NCI-H1048 (cell line): ENCODE measurements around the gene ACAD10.
"Not testable (repeated sequence)": the region's sequence is repeated elsewhere in the genome, so short reads cannot be mapped to it uniquely, and the experiment has no call there.

ENCODE experiments used
- DNase-seq: peaks from one replicate; lab custom pipeline; 2025; lab: John Stamatoyannopoulos, UW

Gene ACAD10

GRCh38 chr12:111685811-111686573, at the start of gene ACAD10, which contains the start of gene BRAP:
TSS of gene ACAD10 (plus strand) at chr12:111686053. CDS start at chr12:111692710, 6,657 bp downstream.
TSS of gene BRAP (minus strand) at chr12:111685956. CDS start at chr12:111685792, 164 bp downstream.
- DNase-seq, result peak; percentile 82

GRCh38 chr12:111636209-111636945, 49.5 kb upstream of the ACAD10 start:
- DNase-seq, result no peak

DNA sequence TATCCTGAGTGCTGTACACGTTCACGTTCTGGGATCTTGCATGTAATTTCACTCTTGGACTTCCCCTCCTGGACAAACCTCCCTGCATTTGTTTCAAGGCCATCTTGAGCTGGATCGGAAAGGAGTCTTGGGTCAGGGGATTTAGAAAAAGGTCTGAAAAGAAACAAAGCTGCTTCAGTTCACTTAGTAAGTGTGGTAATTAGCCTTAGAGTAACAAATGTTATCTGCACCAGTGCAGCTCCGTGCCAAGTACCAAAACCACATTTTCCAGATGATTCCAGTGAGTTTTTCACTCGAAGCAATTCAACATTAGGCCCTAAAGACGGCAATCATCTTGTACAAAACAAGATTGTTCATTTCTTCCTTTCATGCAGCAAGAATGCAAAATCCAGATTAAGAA, 47.3 kb upstream of the ACAD10 start:
- no peak for DNase-seq

GRCh38 chr12:111640506-111640905, 45.3 kb upstream of the ACAD10 start:
- DNase-seq, result no peak

DNA sequence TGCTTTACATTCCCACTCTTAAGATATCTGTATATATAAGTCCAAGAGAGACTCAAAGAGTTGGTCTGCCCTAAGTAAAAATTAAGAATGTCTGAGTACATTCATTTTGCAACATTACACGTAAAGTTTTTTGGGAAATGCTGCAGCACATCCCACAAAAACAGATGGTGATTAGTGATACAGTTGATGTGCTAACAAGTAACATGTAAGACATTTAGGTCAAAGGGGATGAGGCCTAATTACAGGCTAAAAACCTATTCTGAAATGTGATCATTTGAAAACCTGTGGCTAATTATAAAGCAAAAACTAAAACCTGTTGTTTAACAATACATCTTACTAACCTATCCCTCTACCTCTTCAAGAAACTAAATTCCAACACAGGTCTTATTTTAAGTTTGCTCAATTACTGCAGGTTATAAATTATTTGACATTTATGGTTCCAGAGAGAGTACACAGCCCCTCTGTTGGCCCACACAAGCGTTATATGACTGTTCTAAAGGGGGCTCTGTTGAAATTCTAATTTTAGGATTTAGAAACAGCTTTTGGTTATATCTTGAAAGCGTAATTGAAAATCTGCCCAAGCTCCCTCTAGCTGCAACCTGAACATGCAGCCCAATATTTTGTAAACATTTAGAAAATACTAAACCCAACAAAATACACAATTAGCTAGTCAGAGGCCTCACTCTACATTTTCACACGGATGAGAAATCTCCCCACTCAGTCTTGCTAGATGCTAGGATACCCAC, 43.0 kb upstream of the ACAD10 start:
- DNase-seq, result no peak

- no peak for DNase-seq
Measured at GRCh38 chr12:111643427-111643826, 42.4 kb upstream of the ACAD10 start.

- DNase-seq, result no peak
Measured at GRCh38 chr12:111645433-111645832, 40.4 kb upstream of the ACAD10 start.

DNA sequence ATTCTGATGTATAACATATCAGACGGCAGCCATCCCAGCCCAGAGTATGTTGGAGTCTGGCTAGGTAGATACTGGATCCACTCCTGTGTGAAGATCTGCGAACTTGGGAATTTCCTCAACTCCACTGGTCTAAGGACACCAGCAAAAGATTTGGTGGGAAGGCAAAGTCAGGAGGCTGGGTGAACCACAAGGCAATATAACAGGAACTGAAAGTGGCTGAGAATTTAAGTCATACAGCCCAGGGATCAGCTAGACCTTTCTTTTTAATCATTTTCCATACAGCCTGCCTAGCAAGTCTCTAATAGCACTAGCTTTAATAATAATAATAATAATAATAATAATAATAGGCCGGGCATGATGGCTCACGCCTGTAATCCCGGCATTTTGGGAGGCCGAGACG, 34.9 kb upstream of the ACAD10 start:
- DNase-seq, result no peak

DNA sequence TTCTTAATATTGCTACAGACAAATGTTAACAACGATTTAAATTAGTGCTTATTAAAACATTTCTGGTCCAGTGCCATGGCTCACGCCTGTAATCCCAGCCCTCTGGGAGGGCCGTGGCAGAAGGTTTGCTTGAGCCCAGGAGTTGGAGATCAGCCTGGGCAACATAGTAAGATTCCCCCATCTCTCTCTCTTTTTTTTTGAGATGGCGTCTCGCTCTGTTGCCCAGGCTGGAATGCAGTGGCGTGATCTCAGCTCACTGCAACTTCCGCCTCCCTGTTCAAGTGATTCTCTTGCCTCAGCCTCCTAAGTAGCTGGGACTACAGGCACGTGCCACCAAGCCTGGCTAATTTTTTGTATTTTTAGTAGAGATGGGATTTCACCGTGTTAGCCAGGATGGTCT, 33.3 kb upstream of the ACAD10 start:
- not testable (repeated sequence) for DNase-seq

GRCh38 chr12:111653596-111653995, 32.3 kb upstream of the ACAD10 start:
- DNase-seq, result no peak

DNA sequence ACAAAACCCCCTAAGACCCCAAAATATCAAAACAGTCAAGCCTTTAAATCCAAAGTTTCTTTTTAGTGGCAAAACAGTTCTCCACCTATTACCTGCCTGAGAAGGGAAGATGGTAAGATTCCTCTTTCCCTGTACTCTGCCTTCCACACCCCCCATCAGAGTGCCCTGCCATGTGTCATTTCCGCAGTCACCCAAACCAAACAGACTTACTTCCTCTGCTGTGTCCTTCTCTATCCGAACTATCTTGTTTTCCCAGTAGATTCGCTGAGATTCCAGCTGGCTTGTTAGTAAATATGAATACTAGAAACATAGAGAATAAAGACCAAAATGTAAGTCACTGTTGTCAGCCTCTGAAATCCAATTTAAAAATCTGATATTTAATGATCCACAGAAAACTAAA, 30.5 kb upstream of the ACAD10 start:
- no peak for DNase-seq

- no peak for DNase-seq
Measured at GRCh38 chr12:111656016-111656415, 29.8 kb upstream of the ACAD10 start.

DNA sequence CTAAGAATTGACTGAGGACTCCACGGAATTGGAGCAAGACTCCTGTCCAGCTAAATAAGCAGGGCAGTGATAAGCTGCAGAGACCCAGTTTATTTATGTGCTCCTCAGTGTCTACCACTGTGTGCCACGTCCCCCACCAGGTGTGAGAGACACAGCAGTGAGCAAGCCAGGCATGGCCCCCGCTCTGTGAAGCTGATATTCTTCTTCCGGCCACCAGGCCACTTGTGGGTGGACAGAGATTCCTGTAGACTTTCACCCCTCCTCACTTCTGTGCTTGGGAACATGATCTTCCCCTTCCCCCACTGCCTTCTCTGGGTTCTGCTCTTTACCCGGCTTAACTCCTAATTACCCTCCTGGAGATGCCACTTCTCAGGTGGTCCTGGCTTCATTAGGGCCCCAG, 21.4 kb upstream of the ACAD10 start:
- DNase-seq, result no peak

DNA sequence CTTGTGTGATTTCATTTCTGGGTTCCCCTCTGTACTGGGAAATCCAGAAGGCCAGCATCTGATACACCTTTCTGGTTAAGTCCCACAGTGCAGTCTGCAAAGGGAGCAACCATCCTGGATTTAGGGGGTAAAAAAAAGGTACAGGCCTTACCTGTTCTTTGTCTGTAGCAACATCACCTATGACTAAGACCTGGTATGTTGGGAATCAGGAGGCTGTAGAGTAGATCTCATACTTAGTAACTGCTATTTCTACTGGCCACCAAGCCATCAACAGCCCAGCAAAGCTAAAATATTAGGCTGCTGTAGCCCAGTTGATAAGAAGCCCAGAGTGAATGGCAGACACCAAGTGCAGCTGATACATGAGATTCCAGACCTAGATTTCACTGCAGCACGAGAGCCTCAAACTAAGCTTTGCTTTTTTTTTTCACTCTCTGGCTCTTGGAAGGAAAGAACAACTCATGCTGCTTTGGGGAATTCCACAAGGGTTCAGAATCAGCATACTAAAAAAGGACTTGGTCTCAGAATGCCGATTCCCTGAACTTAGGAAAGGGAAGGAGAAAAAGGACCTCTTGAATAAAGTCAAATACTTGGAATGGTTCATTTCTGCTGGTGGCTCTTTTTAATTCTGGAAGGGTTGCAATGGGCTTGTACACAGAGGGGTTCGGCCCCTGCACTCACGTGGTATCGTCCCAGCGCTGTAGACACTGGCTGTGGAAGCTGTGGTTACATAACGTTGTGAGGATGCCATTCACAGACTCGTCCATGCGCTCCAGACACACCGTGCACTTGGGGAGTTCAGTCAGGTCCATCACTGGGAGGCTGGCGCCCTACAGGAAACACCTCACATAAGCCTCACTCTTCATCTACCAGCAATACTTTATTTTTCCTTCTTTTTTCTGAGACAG, 20.6 kb upstream of the ACAD10 start:
- DNase-seq, result no peak

GRCh38 chr12:111672822-111673381, 13.0 kb upstream of the ACAD10 start:
- no peak for DNase-seq

DNA sequence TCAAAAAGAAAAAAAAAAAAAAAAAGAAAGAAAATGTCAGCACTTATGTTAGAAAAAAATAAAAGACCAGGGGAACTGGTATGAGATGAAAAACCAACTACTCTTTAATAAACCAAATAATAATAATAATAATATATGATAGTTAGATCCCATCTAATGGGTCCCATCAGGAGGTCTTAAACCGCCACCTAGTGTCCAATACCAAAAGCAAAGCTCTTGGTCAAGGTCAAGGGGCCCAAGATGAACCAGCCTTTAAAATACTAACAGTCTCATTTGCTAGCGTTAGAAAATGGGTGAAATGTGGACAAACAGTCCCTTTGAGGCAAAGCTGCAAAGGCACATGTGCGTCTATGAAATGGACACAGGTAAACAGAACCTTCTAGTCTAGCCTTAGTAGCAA, 12.3 kb upstream of the ACAD10 start:
- no peak for DNase-seq

DNA sequence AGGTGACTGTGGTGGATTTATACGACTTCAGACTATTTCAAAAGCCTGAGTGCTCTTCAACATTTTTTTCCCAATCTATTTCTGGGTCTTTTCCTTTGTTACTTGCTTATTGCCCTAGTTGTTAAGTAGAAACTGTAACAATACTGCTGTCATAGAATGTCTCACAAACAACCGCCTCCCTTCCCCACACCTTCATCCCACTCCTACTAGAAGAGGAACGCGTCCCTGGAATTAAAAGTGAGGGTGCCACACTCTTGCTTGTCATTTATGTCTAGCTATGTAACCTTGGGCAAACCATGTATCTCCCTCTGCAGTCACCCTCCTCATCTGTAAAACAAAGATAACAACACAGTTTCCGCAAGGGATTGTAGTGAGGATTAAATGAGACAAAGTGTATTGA, 8.7 kb upstream of the ACAD10 start:
- DNase-seq, result no peak

- DNase-seq, result not testable (repeated sequence)
Measured at GRCh38 chr12:111684485-111685198, 1.2 kb upstream of the ACAD10 start.

DNA sequence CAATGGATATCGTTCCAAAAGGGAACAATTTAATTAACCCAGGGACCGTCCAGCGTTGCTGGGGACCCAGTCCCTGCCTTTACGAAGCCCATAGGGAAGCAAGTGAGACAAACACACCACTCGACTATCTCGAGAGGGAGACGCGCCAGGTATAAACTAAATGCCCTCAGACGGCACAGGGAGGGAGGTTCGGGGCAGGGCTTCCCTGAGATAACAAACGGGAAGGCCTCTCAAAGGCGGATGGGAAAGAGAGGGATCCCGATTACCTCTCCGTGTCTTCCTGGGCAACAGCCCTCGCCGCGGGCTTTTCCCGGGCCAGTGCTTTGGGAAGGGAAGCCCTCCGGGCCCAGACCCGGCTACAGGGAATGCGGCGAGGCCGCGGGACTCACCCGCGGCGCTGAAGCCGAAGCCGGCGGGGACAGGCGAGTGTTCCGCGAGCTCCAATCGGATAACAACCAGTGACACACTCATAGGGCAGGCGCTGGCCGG, 487 bp upstream of the ACAD10 start:
- no peak for DNase-seq

GRCh38 chr12:111686574-111687105, 787 bp downstream of the ACAD10 start:
- DNase-seq, result no peak
